ENCODE results near the gene EPB41L4A.
"Not testable (repeated sequence)": the region's sequence is repeated elsewhere in the genome, so short reads cannot be mapped to it uniquely, and the experiment has no call there.

The EPB41L4A gene

GRCh38 chr5:112248623-112249022, 170.5 kb downstream of the EPB41L4A start:
- DNase-seq = no peak

DNA sequence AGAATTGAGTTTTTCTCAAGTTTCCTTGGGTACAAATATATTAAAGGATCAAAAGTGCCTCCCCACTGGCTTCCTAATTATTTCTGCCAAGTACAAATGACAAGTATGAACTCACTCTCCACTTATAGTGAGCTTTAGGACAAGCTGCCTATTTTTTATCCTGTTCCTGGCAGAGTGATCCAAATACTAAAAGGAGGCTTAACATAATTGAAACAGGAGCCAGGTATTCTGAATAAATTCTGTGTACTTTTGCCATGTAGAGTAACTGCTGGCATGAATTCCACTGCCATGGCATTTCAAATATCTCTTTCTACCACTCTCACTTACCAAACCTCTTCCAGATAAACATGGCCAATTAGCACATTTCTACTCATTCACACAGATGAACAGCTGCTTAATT, 171.1 kb downstream of the EPB41L4A start:
- no peak for DNase-seq

DNA sequence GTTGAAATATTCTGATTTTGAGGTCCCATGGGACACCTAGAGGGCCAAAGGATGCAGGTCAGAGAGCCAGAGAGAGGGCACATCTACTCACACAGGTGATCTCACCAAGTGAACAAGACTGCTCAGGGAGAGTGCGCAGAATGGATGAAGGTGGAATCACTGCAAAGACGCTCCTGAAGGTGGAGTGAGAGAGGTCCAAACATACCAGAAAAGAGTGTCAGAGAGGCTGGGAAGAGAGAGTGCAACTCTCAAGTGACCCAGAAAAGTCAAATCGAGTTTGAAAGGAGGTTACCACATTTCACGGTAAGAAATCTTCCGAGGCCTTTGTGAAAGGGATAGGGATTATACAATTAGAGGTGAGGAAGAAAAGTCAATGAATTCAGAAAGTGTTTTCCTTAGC, 173.4 kb downstream of the EPB41L4A start:
- DNase-seq = no peak

DNA sequence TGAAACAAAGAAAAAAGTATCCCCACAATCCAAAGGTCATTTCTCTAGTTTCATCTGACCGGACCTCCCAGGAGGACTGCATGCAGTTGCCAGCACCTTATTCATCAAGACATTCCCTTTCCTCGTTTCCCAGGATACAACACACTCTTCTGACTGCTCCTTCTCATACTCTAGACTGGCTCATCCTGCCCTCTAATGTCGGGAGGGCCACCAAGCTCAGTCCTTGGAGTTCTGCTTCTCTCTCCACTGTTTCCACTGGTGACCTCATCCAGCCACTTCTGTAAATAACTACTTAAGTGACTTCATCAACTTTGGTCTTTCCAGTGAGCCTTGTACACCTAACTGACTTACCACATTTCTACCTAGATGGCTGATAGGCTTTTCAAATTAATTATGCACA, 179.1 kb downstream of the EPB41L4A start:
- DNase-seq = no peak

DNA sequence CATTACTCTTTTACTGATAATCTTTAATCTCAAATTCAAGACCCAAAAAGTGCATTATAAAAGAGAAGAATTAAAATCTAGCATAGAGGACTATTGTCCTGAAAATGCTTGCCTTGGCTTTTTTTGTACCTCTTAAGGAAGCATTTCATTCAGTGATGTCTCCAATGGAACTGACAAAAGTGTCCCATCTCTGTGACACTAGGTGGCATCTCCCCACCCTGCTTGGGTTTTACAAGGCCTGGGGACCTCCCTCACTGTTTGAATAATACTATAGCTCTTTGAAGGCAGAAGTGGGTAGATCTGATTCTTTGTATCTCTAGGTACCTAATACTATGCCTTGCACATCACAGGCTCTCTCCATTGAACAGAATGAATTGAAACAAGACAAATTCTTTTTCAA, 180.6 kb downstream of the EPB41L4A start:
- no peak for DNase-seq

DNA sequence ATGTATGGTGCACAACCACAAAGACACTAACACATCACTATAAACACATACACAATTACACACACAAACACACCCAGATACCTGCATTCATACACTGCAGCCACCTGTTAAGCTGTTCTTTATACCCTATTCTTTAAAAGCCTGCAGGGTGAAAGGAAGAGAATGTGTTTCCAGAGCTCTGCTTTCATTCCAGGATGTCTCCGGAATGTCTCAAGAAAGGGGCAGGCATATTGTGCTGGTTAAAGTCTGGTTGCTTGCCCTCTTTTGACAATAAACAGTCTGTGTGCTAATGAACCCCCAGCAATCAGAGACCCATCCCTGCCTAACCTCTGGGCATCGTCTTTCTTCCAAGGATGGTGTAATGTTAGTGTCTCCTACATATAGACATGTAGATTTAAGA, 181.6 kb downstream of the EPB41L4A start:
- DNase-seq = no peak

- DNase-seq = no peak
Measured at GRCh38 chr5:112234000-112234399, 185.1 kb downstream of the EPB41L4A start.

- DNase-seq = no peak
Measured at GRCh38 chr5:112232667-112233066, 186.4 kb downstream of the EPB41L4A start.

GRCh38 chr5:112230606-112231005, 188.5 kb downstream of the EPB41L4A start:
- DNase-seq = no peak

- DNase-seq = peak; percentile 68
Measured at GRCh38 chr5:112228667-112229066, 190.4 kb downstream of the EPB41L4A start.

DNA sequence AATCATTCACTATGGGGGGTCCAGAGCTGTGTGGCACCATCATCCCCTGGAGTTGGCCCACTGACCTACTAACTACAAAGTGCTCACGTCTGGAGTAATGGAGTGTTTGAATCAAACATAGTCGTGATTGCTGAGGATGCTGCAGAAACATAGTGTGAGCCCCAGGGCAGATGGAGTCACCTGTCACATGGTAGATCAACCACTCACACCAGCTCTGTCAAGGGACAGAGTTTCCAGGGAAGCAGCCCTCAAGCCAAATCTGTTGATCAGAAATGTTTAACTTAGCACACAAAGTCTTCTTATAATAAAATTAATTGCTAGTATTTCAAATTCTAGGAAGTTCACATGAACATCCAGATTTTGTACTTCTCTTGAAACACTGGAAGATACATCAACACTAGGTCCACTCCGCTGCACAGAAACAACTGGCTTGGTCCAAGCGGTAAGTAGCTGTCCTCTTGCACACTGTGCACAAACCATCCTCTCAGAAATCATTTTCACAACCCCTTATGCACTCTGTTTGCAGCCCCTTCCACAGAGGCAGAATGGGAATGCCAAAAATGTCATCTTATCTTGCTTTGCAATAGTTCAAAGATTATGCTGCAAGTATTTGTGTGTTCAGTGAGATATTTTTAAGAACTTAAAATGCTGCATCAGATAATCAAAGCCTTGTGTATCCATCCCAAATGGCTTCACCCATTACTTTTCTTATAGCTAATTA, 191.0 kb downstream of the EPB41L4A start:
- no peak for DNase-seq

DNA sequence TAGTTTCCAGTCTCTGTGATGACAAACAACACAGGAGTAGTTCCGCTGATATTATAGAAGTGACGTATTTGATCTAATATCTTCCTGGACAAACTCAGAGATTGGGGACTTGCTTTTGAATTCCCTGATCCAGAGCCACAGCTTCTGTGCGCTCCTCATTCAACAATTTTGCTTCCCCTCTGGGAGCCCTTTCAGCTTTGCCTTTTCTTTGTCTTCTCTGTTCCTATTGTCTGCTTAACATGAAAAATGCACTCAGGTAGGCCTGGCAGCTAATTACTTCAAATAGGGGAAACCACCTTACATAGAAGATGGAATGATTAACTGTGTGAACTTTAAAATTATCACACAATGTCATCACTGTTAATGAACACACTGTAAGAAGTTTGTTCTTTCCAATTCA, 192.9 kb downstream of the EPB41L4A start:
- DNase-seq = no peak

DNA sequence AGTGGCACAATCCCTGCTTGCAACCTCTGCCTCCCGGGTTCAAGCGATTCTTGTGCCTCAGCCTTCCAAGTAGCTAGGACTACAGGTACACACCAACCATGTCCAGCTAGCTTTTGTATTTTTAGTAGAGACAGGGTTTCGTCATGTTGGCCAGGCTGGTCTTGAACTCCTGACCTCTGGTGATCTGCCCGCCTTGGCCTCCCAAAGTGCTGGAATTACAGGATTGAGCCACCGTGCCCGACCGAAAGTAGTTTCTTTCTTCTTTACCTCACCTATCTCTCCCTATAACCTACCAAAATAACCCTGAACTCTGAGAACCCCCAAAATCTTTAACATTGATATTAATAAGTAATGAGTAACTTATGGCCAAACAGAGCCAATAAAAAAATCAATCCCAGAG, 196.1 kb downstream of the EPB41L4A start:
- not testable (repeated sequence) for DNase-seq

DNA sequence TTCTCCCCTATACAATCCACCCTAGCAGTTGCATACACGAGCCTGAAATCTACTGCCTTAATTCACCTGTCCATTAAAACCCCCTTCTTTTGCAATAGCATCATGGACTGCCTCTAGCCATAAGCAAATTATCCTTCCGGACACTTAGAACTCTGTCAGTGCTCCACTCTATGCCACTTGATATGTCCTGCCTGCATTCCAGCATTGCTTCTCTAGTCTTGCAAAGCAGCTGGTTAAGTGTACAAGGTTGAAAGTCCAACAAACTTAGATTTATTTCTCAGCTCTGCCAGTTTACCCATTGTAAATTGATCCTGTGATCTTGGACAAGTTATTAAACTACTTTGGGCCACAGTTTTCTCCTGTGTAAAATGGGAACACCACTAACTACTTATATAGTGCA, 197.9 kb downstream of the EPB41L4A start:
- DNase-seq = no peak

DNA sequence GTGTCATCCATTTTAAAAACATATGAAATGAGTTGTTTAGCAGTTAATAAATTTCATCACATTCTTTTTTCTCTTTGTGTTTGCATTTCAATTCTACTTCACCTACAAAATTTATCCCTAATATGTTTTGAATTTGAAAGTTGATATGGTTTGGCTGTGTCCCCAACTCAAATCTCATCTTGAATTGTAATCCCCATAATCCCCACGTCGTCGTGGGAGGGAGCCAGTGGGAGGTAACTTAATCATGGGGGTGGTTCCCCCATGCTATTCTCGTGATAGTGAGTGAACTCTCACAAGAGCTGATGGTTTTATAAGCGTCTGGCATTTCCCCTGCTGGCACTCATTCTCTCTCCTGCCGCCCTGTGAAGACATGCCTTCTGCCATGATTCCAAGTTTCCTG, 200.1 kb downstream of the EPB41L4A start:
- DNase-seq = no peak

DNA sequence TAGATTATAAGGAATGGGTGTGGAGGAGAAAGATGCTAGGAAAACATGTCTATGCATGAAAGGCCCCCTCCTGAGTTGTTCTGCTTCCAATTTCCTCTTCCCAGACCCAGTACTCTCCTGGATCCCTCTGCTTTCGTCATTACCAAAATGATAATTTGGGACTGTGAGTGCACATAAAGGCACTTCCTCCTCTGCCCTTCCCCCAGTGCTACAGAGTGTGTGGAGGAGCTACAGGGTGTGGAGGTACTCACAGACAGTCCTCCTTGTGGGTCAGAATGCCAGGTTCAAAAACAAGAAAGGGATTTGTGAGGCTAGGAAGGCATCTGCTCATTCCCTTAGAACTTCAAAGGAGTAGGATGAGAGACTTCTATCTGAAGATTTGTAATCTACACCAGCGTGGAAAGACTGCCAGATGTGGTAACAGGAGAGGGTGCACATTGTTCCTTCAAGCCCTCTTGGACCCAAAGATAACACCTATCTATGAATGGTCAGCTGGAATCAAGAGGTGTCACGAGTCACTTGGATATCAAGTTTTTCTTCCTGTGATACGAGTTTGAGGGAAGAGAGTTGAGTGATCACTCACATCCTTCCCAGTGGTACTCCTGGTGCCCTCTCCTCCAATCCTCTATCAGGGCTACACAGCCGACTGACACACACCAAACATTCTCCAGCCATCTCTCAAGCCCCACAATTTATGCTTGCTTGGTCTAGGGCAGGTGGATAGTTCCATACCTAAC, 201.1 kb downstream of the EPB41L4A start:
- DNase-seq = no peak

GRCh38 chr5:112216140-112216539, 202.9 kb downstream of the EPB41L4A start:
- no peak for DNase-seq

DNA sequence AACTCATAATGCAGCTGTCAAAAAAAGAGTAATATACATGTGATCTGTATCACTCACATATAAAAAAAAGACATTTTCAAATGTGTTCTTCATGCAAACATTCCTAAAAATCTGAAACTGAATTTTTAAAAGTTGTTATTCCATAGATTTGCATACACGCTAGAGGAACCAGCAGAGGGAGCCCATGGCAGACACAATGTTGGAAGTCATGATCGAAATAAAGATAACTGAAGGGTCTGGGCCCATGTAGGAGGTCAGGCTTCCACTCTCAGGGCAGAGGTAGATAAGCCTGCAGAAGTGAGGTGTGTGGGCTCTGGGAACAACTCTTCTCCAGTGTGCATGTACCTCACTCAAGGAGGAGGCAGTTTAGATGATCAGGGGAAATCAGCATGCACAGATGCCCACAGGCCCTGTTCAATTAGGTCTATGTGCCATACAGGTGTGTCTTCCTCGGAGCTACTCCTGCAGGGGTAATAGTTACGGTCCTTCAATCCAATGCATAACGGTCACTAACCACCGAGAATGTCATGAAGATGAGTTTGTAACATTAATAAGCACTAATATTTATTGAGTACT, 208.6 kb downstream of the EPB41L4A start:
- peak; percentile 34 for DNase-seq

DNA sequence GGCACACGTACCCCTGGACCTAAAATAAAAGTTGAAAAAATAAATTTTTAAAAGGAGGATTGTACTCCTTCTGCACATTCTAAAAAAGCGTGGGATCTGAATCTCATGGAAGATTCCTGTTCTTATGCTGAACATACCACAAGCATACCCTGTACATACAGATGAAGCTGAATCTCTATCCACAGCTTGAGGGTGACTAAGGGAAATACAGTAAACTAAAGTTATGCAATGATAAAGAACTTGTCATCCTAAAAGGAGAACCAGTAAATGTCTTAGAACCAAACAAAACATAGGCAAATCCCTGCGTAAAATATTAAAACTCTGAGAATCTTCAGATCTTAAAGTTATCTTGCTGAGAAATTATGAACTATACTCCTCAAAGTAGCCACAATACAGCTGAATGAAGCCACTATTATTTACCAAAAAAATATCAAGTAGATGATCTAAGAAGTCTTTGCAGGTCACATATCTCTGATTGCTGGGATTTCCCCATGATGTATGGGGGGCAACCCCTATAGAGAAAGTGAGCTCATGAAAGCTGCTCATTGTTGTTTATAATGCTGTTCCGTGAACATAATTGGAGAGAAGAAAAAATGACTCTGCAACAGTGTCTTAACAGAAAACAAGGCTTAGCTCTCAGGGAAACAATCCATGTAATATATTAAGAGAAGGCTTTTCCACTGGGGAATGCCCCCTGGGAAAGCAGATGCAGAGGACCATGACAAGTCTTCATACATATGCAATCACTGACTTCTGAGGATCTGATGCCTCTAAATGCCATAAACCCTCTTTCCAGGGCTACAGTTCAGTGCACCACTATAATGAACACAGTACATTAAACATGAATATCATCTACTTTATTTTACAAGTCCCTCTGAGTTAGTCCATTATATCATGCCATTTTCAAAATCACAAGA, 210.1 kb downstream of the EPB41L4A start:
- DNase-seq = no peak

- not testable (repeated sequence) for DNase-seq
Measured at GRCh38 chr5:112208195-112208594, 210.9 kb downstream of the EPB41L4A start.

- DNase-seq = no peak
Measured at GRCh38 chr5:112205846-112206245, 213.2 kb downstream of the EPB41L4A start.

GRCh38 chr5:112203229-112203628, 215.8 kb downstream of the EPB41L4A start:
- no peak for DNase-seq

GRCh38 chr5:112202694-112203093, 216.4 kb downstream of the EPB41L4A start:
- DNase-seq = no peak
